H9 (cell line): ENCODE measurements around the gene SEL1L2. TPM values are rescaled to one million over a fixed set of nuclear protein-coding genes. Genes with fewer than 3 reads are reported as not detected.

Source experiments
- DNase-seq: peaks from one replicate; pipeline ENCODE4 v3.0.0-alpha.2; 2017
- H2AFZ ChIP-seq: one replicate; pipeline ENCODE4 v1.6.1; 2013; ENCODE audit warnings: mild to moderate bottlenecking, low read length, control low read depth, moderate library complexity
- H2AK5ac ChIP-seq: 2 replicates; pipeline ENCODE4 v1.6.1; 2013; ENCODE audit warnings: low read length, control low read depth, mixed read lengths; ENCODE audit not compliant: insufficient read length
- H2BK120ac ChIP-seq: one replicate; pipeline ENCODE4 v1.6.1; 2013; ENCODE audit warnings: low read depth, mild to moderate bottlenecking, low read length, control low read depth, inconsistent platforms; ENCODE audit not compliant: poor library complexity, severe bottlenecking
- H2BK12ac ChIP-seq: 2 replicates; pipeline ENCODE4 v1.6.1; 2013; ENCODE audit warnings: low read length, control low read depth, mixed read lengths, low read depth; ENCODE audit not compliant: insufficient read length
- H2BK15ac ChIP-seq: 2 replicates; pipeline ENCODE4 v1.6.1; 2013; ENCODE audit warnings: low read depth, low read length, control low read depth
- H2BK20ac ChIP-seq: one replicate; pipeline ENCODE4 v1.6.1; 2013; ENCODE audit warnings: low read depth, mild to moderate bottlenecking, low read length, control low read depth, inconsistent platforms; ENCODE audit not compliant: poor library complexity, severe bottlenecking
- H2BK5ac ChIP-seq: 2 replicates; pipeline ENCODE4 v1.6.1; 2013; ENCODE audit warnings: low read length, control low read depth, mixed read lengths; ENCODE audit not compliant: insufficient read length
- H3K14ac ChIP-seq: 2 replicates; pipeline ENCODE4 v1.6.1; 2013; ENCODE audit warnings: low read length, control low read depth; ENCODE audit not compliant: insufficient read depth
- H3K18ac ChIP-seq: 2 replicates; pipeline ENCODE4 v1.6.1; 2013; ENCODE audit warnings: low read depth, mild to moderate bottlenecking, mixed read lengths, low read length, control low read depth; ENCODE audit not compliant: insufficient read length
- H3K23ac ChIP-seq: 2 replicates; pipeline ENCODE4 v1.6.1; 2013; ENCODE audit warnings: low read length, control low read depth, mixed read lengths, low read depth; ENCODE audit not compliant: insufficient read length
- H3K23me2 ChIP-seq: 2 replicates; pipeline ENCODE4 v1.6.1; 2013; ENCODE audit warnings: low read depth, mild to moderate bottlenecking, mixed read lengths, low read length, control low read depth; ENCODE audit not compliant: insufficient read length, poor library complexity, severe bottlenecking
- H3K27ac ChIP-seq: 2 replicates; pipeline ENCODE4 v1.5.1; 2013; ENCODE audit warnings: low read length, control low read depth, mixed read lengths, low read depth; ENCODE audit not compliant: insufficient read length
- H3K27me3 ChIP-seq: 2 replicates; pipeline ENCODE4 v1.6.1; 2013; ENCODE audit warnings: low read length, control low read depth, inconsistent platforms; ENCODE audit not compliant: insufficient read depth
- H3K4ac ChIP-seq: 2 replicates; pipeline ENCODE4 v1.6.1; 2013; ENCODE audit warnings: low read depth, mild to moderate bottlenecking, control low read depth, inconsistent platforms, low read length, moderate library complexity
- H3K4me1 ChIP-seq: 2 replicates; pipeline ENCODE4 v1.6.1; 2013; ENCODE audit warnings: low read length, control low read depth, inconsistent platforms; ENCODE audit not compliant: insufficient read depth
- H3K4me2 ChIP-seq: 2 replicates; pipeline ENCODE4 v1.6.1; 2013; ENCODE audit warnings: low read length, control low read depth, mixed read lengths; ENCODE audit not compliant: insufficient read length, insufficient read depth
- H3K56ac ChIP-seq: 2 replicates; pipeline ENCODE4 v1.6.1; 2013; ENCODE audit warnings: low read depth, mild to moderate bottlenecking, mixed read lengths, low read length, control low read depth; ENCODE audit not compliant: insufficient read length
- H3K79me1 ChIP-seq: 2 replicates; pipeline ENCODE4 v1.6.1; 2013; ENCODE audit warnings: low read depth, mild to moderate bottlenecking, moderate library complexity, low read length, control low read depth, inconsistent platforms; ENCODE audit not compliant: insufficient read depth, poor library complexity, severe bottlenecking
- H3K79me2 ChIP-seq: 2 replicates; pipeline ENCODE4 v1.6.1; 2013; ENCODE audit warnings: low read length, control low read depth, inconsistent platforms; ENCODE audit not compliant: insufficient read depth
- H3K9ac ChIP-seq: 2 replicates; pipeline ENCODE4 v1.6.1; 2013; ENCODE audit warnings: low read length, control low read depth, mixed read lengths; ENCODE audit not compliant: insufficient read length; ENCODE audit errors: extremely low read depth
- H3K9me3 ChIP-seq: one replicate; pipeline ENCODE4 v1.6.1; 2013; ENCODE audit warnings: low read depth, low read length, inconsistent platforms; ENCODE audit not compliant: control insufficient read depth
- H3T11ph ChIP-seq: one replicate; pipeline ENCODE4 v1.6.1; 2013; ENCODE audit warnings: mild to moderate bottlenecking, low read length, control low read depth, inconsistent platforms
- H4K20me1 ChIP-seq: one replicate; pipeline ENCODE4 v1.6.1; 2013; ENCODE audit not compliant: control insufficient read depth, insufficient read length, insufficient read depth
- H4K5ac ChIP-seq: 2 replicates; pipeline ENCODE4 v1.6.1; 2013; ENCODE audit warnings: low read depth, mild to moderate bottlenecking, mixed read lengths, low read length, control low read depth; ENCODE audit not compliant: insufficient read length
- H4K8ac ChIP-seq: replicated peaks from 2 replicates; pipeline ENCODE4 v1.6.1; 2013; ENCODE audit warnings: low read length, control low read depth, mixed read lengths, low read depth; ENCODE audit not compliant: insufficient read length
- H4K91ac ChIP-seq: 2 replicates; pipeline ENCODE4 v1.6.1; 2013; ENCODE audit warnings: low read depth, mild to moderate bottlenecking, moderate library complexity, mixed read lengths, low read length, control low read depth; ENCODE audit not compliant: insufficient read length
- H3K27ac Mint-ChIP-seq, 3 experiments: 2 replicates in 2 of 3; 3 replicates in 1 of 3; pipeline ENCODE4 v1.8.0; 2020 to 2021; ENCODE audit warnings: mixed read lengths in 3 of 3, mild to moderate bottlenecking in 1 of 3, moderate library complexity in 1 of 3
- H3K27me3 Mint-ChIP-seq: 2 replicates; pipeline ENCODE4 v1.8.0; 2021; ENCODE audit warnings: low read depth, mild to moderate bottlenecking, moderate library complexity, mixed read lengths
- H3K36me3 Mint-ChIP-seq, 3 experiments: 2 replicates in 2 of 3; 3 replicates in 1 of 3; pipeline ENCODE4 v1.8.0; 2020 to 2021; ENCODE audit warnings: low read depth in 3 of 3, mixed read lengths in 3 of 3; ENCODE audit not compliant: insufficient read depth in 1 of 3
- H3K4me1 Mint-ChIP-seq, 2 experiments: 2 replicates each; pipeline ENCODE4 v1.8.0; 2020; ENCODE audit warnings: mixed read lengths in 2 of 2
- H3K4me3 Mint-ChIP-seq, 2 experiments: 2 replicates in 1 of 2; 3 replicates in 1 of 2; pipeline ENCODE4 v1.8.0; 2020 to 2021; ENCODE audit warnings: mild to moderate bottlenecking in 2 of 2, mixed read lengths in 2 of 2, moderate library complexity in 1 of 2
- H3K9me3 Mint-ChIP-seq, 2 experiments: 2 replicates in 1 of 2; 3 replicates in 1 of 2; pipeline ENCODE4 v1.8.0; 2020; ENCODE audit warnings: mild to moderate bottlenecking in 2 of 2, mixed read lengths in 2 of 2, moderate library complexity in 1 of 2
- CTCF ChIP-seq: fragments of 200-600 bp; sonication (generic); conservative IDR thresholded peaks from 3 replicates; pipeline ENCODE4 v1.8.0; 2021; ENCODE audit warnings: antibody characterized with exemption, mild to moderate bottlenecking
- WGBS: extraction: QIAGEN DNeasy Blood & Tissue Kit; methylation state at CpG from one replicate; pipeline ENCODE4 v1.1.7; 2013; ENCODE audit warnings: missing lambda C conversion rate, low lambda C conversion rate, mixed read lengths; ENCODE audit not compliant: insufficient read length; ENCODE audit errors: extremely low coverage; 5-methylcytosine and 5-hydroxymethylcytosine counted together
- total RNA-seq: library from RNA; stranded (reverse); gene quantifications from 2 replicates; pipeline ENCODE4 v1.2.1, GENCODE V29; 2021

Gene SEL1L2
- total RNA-seq, 1 experiment from 2014 or later = not detected

DNA sequence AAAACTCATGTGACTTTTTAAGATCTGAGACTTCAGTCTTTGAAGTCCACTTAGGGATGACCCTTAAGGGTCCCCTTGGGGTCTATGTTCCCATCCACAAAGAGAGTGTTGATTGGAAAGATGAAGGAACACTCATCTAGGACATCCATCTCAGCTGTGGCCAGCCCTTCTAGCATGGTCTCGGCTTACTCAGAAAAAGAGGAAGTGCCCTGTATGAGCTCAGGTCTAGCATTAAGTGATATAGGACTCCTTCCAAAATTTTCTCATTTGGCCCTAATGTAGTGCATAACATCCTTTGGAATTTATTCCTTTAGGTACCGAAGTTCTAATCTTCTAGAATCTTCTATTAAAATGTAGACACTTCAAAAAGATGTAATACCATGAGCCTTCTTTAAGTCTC is 128.2 kb downstream of the SEL1L2 start:
- Histone ChIP-seq H3K9me3 (no peaks in the 10 kb centered on the region), H2BK120ac (no peak overlapping the region), H4K91ac (no peak overlapping the region), H2AFZ (no peak overlapping the region), H2AK5ac (no peak overlapping the region), H4K8ac (no peak overlapping the region), H2BK12ac (no peak overlapping the region), H3K18ac (no peak overlapping the region), H3K79me1 (no peaks in the 10 kb centered on the region), H3K9ac (no peak overlapping the region), H3K4me1 (no peaks in the 10 kb centered on the region; the same call in 1 of the 2 replicates), H4K20me1 (no peaks in the 10 kb centered on the region), H3K79me2 (no peaks in the 10 kb centered on the region; the same call in 1 of the 2 replicates), H3K27ac (no peak overlapping the region), H4K5ac (no peak overlapping the region), H2BK15ac (no peak overlapping the region), H2BK5ac (no peak overlapping the region), H3K23me2 (no peaks in the 10 kb centered on the region), H3K4ac (no peak overlapping the region), H3T11ph (no peak overlapping the region), H2BK20ac (no peak overlapping the region), H3K56ac (no peak overlapping the region), H3K4me2 (no peak overlapping the region), H3K27me3 (no peaks in the 10 kb centered on the region), H3K14ac (no peak overlapping the region), H3K23ac (no peak overlapping the region)
- no peaks in the 10 kb centered on the region for H3K27me3 Mint-ChIP-seq
- DNase-seq = no peak
- H3K9me3 Mint-ChIP-seq = no peaks in the 10 kb centered on the region
- peaks cover 9 to 10% of the 10 kb centered on the region in 2 experiments for H3K4me1 Mint-ChIP-seq
- no peaks in the 10 kb centered on the region for H3K36me3 Mint-ChIP-seq
- H3K4me3 Mint-ChIP-seq = no peak overlapping the region
- no CpG with 5 or more reads among the region's 2 CpGs for WGBS
- H3K27ac Mint-ChIP-seq = no peak overlapping the region
- TF ChIP-seq CTCF = no peak
